PFSK-1 (cell line): ENCODE data around the gene DHFR.

Experiments used
- SIN3A ChIP-seq: IDR thresholded peaks from 2 replicates; pipeline ENCODE4 v1.6.1; 2012; ENCODE audit warnings: mild to moderate bottlenecking, low read length, moderate library complexity, borderline replicate concordance; ENCODE audit not compliant: insufficient read depth
- TAF1 ChIP-seq: IDR thresholded peaks from 2 replicates; pipeline ENCODE4 v1.6.1; 2012; ENCODE audit warnings: low read length, control low read depth, borderline replicate concordance; ENCODE audit not compliant: insufficient read depth
- TF ChIP-seq, protein P1 (sequence below), 2 experiments: IDR thresholded peaks; 2 replicates each; pipeline versions ENCODE4 v1.6.1 to v1.8.0; 2011 to 2012; ENCODE audit warnings: low read depth in 2 of 2, low read length in 2 of 2, control low read depth in 1 of 2, inconsistent platforms in 1 of 2, mild to moderate bottlenecking in 1 of 2, moderate library complexity in 1 of 2; ENCODE audit not compliant: insufficient read depth in 1 of 2

- TF ChIP-seq, protein P1, sequence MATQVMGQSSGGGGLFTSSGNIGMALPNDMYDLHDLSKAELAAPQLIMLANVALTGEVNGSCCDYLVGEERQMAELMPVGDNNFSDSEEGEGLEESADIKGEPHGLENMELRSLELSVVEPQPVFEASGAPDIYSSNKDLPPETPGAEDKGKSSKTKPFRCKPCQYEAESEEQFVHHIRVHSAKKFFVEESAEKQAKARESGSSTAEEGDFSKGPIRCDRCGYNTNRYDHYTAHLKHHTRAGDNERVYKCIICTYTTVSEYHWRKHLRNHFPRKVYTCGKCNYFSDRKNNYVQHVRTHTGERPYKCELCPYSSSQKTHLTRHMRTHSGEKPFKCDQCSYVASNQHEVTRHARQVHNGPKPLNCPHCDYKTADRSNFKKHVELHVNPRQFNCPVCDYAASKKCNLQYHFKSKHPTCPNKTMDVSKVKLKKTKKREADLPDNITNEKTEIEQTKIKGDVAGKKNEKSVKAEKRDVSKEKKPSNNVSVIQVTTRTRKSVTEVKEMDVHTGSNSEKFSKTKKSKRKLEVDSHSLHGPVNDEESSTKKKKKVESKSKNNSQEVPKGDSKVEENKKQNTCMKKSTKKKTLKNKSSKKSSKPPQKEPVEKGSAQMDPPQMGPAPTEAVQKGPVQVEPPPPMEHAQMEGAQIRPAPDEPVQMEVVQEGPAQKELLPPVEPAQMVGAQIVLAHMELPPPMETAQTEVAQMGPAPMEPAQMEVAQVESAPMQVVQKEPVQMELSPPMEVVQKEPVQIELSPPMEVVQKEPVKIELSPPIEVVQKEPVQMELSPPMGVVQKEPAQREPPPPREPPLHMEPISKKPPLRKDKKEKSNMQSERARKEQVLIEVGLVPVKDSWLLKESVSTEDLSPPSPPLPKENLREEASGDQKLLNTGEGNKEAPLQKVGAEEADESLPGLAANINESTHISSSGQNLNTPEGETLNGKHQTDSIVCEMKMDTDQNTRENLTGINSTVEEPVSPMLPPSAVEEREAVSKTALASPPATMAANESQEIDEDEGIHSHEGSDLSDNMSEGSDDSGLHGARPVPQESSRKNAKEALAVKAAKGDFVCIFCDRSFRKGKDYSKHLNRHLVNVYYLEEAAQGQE (IDR thresholded peaks at IDR 0.05; ENCODE audit: insufficient read depth in 1 of 2, low read depth in 2 of 2, low read length in 2 of 2), result no peak
- TF ChIP-seq SIN3A (no peak), TAF1 (no peak)
Observed at GRCh38 chr5:80631278-80632259, 23.2 kb downstream of the DHFR start.
